SU-DHL-6 (cell line): ENCODE measurements around the gene ACSL3.

Experiments
- H2AFZ ChIP-seq: fragments of 200-600 bp; sonication (generic); 2 replicates; pipeline ENCODE4 v1.6.1; 2014; ENCODE audit warnings: low read depth, mild to moderate bottlenecking, moderate library complexity, mixed read lengths, antibody characterized with exemption, low read length; ENCODE audit not compliant: severe bottlenecking
- H3F3A ChIP-seq: fragments of 200-600 bp; shearing (Covaris generic); 2 replicates; pipeline ENCODE4 v1.6.0; 2016; ENCODE audit warnings: antibody characterized with exemption, mild to moderate bottlenecking; ENCODE audit not compliant: insufficient read depth
- H3K27ac ChIP-seq: fragments of 200-600 bp; sonication (generic); 2 replicates; pipeline ENCODE4 v1.5.1; 2016; ENCODE audit warnings: low read depth, mild to moderate bottlenecking, low read length, moderate library complexity, mixed read lengths
- H3K27me3 ChIP-seq: fragments of 200-600 bp; sonication (generic), shearing (Covaris generic); 2 replicates; pipeline ENCODE4 v1.6.0; 2014; ENCODE audit warnings: mild to moderate bottlenecking, low read length
- H3K36me3 ChIP-seq: fragments of 200-600 bp; sonication (generic); 2 replicates; pipeline ENCODE4 v1.6.1; 2014; ENCODE audit warnings: mild to moderate bottlenecking, low read length, mixed read lengths
- H3K4me2 ChIP-seq: fragments of 300-600, 200-600 bp; shearing (Covaris generic), sonication (generic); 2 replicates; pipeline ENCODE4 v1.6.0; 2014; ENCODE audit warnings: low read length, low read depth, mild to moderate bottlenecking; ENCODE audit not compliant: poor library complexity, severe bottlenecking
- H3K4me3 ChIP-seq: fragments of 200-600 bp; sonication (generic); 2 replicates; pipeline ENCODE4 v1.5.1; 2014; ENCODE audit warnings: antibody characterized with exemption, low read length, mild to moderate bottlenecking, mixed read lengths; ENCODE audit not compliant: insufficient read depth, poor library complexity, severe bottlenecking
- H3K79me2 ChIP-seq: fragments of 200-600 bp; sonication (generic); 2 replicates; pipeline ENCODE4 v1.6.1; 2014; ENCODE audit warnings: mild to moderate bottlenecking, low read length, moderate library complexity; ENCODE audit not compliant: insufficient read depth
- H3K9ac ChIP-seq: fragments of 200-600 bp; sonication (generic); 2 replicates; pipeline ENCODE4 v1.7.0; 2014; ENCODE audit warnings: mild to moderate bottlenecking, low read length
- H3K9me2 ChIP-seq: fragments of 200-600 bp; sonication (generic); replicated peaks from 2 replicates; pipeline ENCODE4 v1.6.1; 2014; ENCODE audit warnings: low read length; ENCODE audit not compliant: insufficient read depth
- H3K9me3 ChIP-seq: fragments of 200-600 bp; sonication (generic); 2 replicates; pipeline ENCODE4 v1.6.1; 2014; ENCODE audit warnings: low read length, mixed read lengths; ENCODE audit not compliant: insufficient read depth
- H4K20me1 ChIP-seq: fragments of 200-600 bp; sonication (generic); 2 replicates; pipeline ENCODE4 v1.6.1; 2014; ENCODE audit warnings: low read depth, mild to moderate bottlenecking, antibody characterized with exemption, low read length, moderate library complexity, mixed read lengths
- EZH2phosphoT487 ChIP-seq: fragments of 200-600 bp; sonication (generic), shearing (Covaris generic); conservative IDR thresholded peaks from 2 replicates; pipeline ENCODE4 v1.6.1; 2018; ENCODE audit warnings: mild to moderate bottlenecking, antibody characterized with exemption, low read length, moderate library complexity, mixed read lengths
- TF ChIP-seq, protein P1 (sequence below): fragments of 200-600 bp; sonication (generic); IDR thresholded peaks from one replicate; pipeline ENCODE4 v1.5.1; 2017; ENCODE audit warnings: antibody characterized with exemption, mild to moderate bottlenecking, low read length, moderate library complexity; ENCODE audit not compliant: insufficient read depth, poor library complexity, severe bottlenecking

ACSL3 gene

DNA sequence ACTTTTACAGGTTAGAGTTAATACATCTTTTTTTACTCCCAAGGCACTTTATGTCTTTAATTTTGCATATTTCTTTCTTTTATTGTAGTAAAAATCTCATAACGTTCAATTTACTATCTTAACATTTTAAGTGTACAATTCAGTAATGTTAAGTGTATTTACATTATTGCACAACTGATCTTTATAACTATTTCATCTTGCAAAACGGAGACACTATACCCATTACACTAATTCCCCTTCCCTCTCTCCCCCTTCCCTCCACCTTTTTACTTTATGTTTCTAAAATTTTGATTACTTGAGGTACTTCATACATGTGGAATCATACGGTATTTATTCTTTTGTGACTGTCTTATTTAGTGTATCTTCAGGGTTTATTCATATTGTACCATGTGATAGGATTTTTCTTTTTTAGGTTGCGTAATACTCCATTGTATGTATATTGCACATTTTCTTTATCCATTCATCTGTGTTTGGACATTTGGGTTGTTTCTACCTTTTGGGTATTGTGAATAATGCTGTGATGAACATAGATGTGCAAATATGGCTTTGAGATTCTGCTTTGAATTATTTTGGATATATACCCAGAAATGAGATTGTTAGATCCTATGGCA, 75.0 kb downstream of the ACSL3 start:
- H3K9ac ChIP-seq: no peak overlapping the region
- no peak overlapping the region for H3K27ac ChIP-seq
- no peaks in the 10 kb centered on the region for H4K20me1 ChIP-seq
- no peak overlapping the region for H3K4me3 ChIP-seq
- no peaks in the 10 kb centered on the region; the same call in 1 of the 2 replicates for H3F3A ChIP-seq
- no peak overlapping the region for H2AFZ ChIP-seq
- H3K36me3 ChIP-seq: peaks cover 33% of the 10 kb centered on the region
- TF ChIP-seq, protein P1, sequence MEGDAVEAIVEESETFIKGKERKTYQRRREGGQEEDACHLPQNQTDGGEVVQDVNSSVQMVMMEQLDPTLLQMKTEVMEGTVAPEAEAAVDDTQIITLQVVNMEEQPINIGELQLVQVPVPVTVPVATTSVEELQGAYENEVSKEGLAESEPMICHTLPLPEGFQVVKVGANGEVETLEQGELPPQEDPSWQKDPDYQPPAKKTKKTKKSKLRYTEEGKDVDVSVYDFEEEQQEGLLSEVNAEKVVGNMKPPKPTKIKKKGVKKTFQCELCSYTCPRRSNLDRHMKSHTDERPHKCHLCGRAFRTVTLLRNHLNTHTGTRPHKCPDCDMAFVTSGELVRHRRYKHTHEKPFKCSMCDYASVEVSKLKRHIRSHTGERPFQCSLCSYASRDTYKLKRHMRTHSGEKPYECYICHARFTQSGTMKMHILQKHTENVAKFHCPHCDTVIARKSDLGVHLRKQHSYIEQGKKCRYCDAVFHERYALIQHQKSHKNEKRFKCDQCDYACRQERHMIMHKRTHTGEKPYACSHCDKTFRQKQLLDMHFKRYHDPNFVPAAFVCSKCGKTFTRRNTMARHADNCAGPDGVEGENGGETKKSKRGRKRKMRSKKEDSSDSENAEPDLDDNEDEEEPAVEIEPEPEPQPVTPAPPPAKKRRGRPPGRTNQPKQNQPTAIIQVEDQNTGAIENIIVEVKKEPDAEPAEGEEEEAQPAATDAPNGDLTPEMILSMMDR: no peak
- TF ChIP-seq EZH2phosphoT487: no peak
- no peaks in the 10 kb centered on the region for H3K9me3 ChIP-seq
- no peaks in the 10 kb centered on the region for H3K9me2 ChIP-seq
- H3K4me2 ChIP-seq: no peak overlapping the region
- H3K27me3 ChIP-seq: no peaks in the 10 kb centered on the region
- no peaks in the 10 kb centered on the region for H3K79me2 ChIP-seq

DNA sequence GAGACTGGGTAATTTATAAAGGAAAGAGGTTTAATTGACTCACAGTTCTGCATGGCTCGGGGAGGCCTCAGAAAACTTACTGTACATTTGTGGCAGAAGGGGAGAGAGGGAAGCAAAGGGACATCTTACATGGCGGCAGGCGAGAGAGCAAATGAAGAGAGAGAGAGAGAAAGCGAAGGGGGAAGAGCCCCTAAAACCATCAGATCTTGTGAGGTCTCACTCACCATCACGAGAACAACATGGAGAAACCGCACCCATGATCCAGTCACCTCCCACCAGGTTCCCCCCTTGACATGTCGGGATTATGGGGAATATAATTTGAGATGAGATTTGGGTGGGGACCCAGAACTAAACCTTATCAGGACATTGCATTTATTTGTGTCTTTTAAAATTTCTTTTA, 75.9 kb downstream of the ACSL3 start:
- Histone ChIP-seq H3K27me3 (no peaks in the 10 kb centered on the region), H3K79me2 (no peaks in the 10 kb centered on the region), H4K20me1 (no peaks in the 10 kb centered on the region), H3K9me3 (no peaks in the 10 kb centered on the region), H3K9ac (no peak overlapping the region), H3K4me3 (no peak overlapping the region), H3K9me2 (no peaks in the 10 kb centered on the region), H3K27ac (no peak overlapping the region), H2AFZ (no peak overlapping the region), H3K4me2 (no peak overlapping the region), H3K36me3 (peaks cover 40% of the 10 kb centered on the region), H3F3A (peaks cover 3% of the 10 kb centered on the region)
- TF ChIP-seq EZH2phosphoT487: no peak
- TF ChIP-seq, protein P1: no peak

DNA sequence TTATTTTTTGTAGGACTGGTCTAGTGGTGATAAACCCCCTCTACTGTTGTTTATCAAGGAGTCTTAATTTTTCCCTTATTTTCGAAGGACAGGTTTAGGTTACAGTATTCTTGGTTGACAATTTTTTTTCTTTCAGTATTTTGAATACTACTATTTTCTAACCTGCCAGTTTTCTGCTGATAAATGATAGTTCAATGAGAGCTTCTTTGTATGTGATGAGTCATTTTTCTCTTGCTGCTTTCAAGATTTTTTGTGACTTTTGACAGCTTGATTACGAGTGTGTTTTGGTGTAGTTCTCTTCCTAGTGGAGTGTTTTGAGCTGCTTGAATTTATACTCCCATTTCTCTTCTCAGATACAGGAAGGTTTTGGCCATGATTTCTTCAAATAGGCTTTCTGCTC, 77.5 kb downstream of the ACSL3 start:
- Histone ChIP-seq H3F3A (peaks cover 3% of the 10 kb centered on the region), H3K36me3 (peaks cover 42% of the 10 kb centered on the region), H3K27me3 (no peaks in the 10 kb centered on the region), H3K9me2 (no peaks in the 10 kb centered on the region), H4K20me1 (no peaks in the 10 kb centered on the region), H3K9me3 (no peaks in the 10 kb centered on the region), H3K4me3 (no peak overlapping the region), H2AFZ (no peak overlapping the region), H3K4me2 (no peak overlapping the region), H3K79me2 (no peaks in the 10 kb centered on the region), H3K27ac (no peak overlapping the region), H3K9ac (no peak overlapping the region)
- TF ChIP-seq EZH2phosphoT487: no peak
- TF ChIP-seq, protein P1: no peak
